ENCODE data around the gene ARID1B. TPM values are rescaled to one million over a fixed set of nuclear protein-coding genes. Genes with fewer than 3 reads are reported as not detected.
A peak's percentile ranks its signal among the peaks of the same experiment; 100 is the strongest.

ARID1B gene
- total RNA-seq, 1 experiment from 2014 or later: 63.9 TPM

- CTCF ChIA-PET: no interaction called here
- peaks cover 16% of the 10 kb centered on the region for H3K27me3 Mint-ChIP-seq (ENCODE audit: insufficient read depth, unreplicated experiment)
- no TSS peak for BruUV-seq (replicated peaks)
- H3K27ac Mint-ChIP-seq (ENCODE audit: low read depth, unreplicated experiment): no peak overlapping the region
- POLR2A ChIA-PET: no interaction called here
- no peak for DNase-seq (ENCODE audit: unreplicated experiment)
- no peak overlapping the region for H3K4me3 Mint-ChIP-seq (ENCODE audit: unreplicated experiment)
- intact Hi-C loops (cut with micrococcal nuclease): no loop called here
- H3K9me3 Mint-ChIP-seq (ENCODE audit: unreplicated experiment): no peaks in the 10 kb centered on the region
- no peaks in the 10 kb centered on the region for H3K36me3 Mint-ChIP-seq (ENCODE audit: insufficient read depth, unreplicated experiment)
- peaks cover 5% of the 10 kb centered on the region for H3K4me1 Mint-ChIP-seq (ENCODE audit: insufficient read depth, unreplicated experiment)
- TF ChIP-seq CTCF (IDR thresholded peaks at IDR 0.05; ENCODE audit: unreplicated experiment): no peak
These were observed 462.5 kb downstream of the ARID1B start for GRCh38 chr6:157239671-157240058.

DNA sequence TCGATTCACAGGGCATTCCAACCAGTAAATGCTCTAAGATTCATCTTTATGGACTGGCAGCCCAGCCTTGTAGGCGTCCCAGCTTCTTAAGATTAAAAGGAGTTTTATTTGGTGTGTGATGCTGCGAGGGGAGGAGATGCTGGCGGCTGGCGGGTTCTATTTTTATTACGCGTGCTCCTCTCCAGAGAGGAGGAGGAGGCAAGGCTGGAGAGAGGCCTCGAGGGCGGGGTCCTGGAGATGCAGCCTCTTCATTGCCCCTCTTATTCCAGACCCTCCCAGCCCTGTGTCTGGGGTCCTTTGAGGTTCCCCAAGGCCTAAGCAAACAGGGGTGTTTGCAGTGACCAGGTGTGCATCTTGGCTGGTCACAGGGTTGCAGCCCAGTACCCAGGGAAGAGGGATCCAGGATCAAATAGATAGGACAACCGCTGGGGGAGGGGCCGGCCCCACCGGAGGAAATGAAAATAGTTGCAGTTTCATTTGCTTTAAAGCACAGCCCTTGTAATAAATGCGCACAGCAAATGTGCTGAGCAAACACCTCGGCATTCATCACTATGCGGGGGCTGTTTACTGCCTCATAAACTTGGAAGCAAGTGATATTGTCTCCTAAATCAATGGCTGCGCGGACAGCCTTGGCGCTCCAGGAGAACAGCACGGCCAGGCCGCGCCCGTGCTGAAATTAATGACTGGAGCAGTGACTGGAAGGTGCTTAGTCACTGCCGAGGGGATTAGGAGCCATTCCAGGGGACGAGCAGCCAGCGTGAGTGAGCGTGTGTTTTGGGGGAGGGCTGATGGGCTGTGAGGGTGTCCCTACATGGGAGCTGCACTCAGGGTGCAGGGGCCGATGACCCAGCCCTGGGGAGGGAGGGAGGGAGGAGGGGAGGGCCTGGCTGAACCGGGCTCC lies 463.1 kb downstream of the ARID1B start:
- TF ChIP-seq CTCF (IDR thresholded peaks at IDR 0.05; ENCODE audit: unreplicated experiment): no peak
- H3K4me3 Mint-ChIP-seq (ENCODE audit: unreplicated experiment): no peak overlapping the region
- intact Hi-C loops (cut with micrococcal nuclease): no loop called here
- no peak overlapping the region for H3K27ac Mint-ChIP-seq (ENCODE audit: low read depth, unreplicated experiment)
- peaks cover 5% of the 10 kb centered on the region for H3K4me1 Mint-ChIP-seq (ENCODE audit: insufficient read depth, unreplicated experiment)
- CTCF ChIA-PET: no interaction called here
- H3K27me3 Mint-ChIP-seq (ENCODE audit: insufficient read depth, unreplicated experiment): peaks cover 9% of the 10 kb centered on the region
- DNase-seq (ENCODE audit: unreplicated experiment): peak; percentile 8
- BruUV-seq (replicated peaks): no TSS peak
- no peaks in the 10 kb centered on the region for H3K9me3 Mint-ChIP-seq (ENCODE audit: unreplicated experiment)
- POLR2A ChIA-PET: no interaction called here
- H3K36me3 Mint-ChIP-seq (ENCODE audit: insufficient read depth, unreplicated experiment): no peaks in the 10 kb centered on the region

- TF ChIP-seq CTCF (IDR thresholded peaks at IDR 0.05; ENCODE audit: unreplicated experiment): no peak
- Mint-ChIP-seq H3K4me1 (ENCODE audit: insufficient read depth, unreplicated experiment) (peaks cover 5% of the 10 kb centered on the region), H3K27me3 (ENCODE audit: insufficient read depth, unreplicated experiment) (peaks cover 3% of the 10 kb centered on the region), H3K27ac (ENCODE audit: low read depth, unreplicated experiment) (no peak overlapping the region), H3K9me3 (ENCODE audit: unreplicated experiment) (no peaks in the 10 kb centered on the region), H3K4me3 (ENCODE audit: unreplicated experiment) (no peak overlapping the region), H3K36me3 (ENCODE audit: insufficient read depth, unreplicated experiment) (no peaks in the 10 kb centered on the region)
- ChIA-PET POLR2A (no interaction called here), CTCF (no interaction called here)
- no peak for DNase-seq (ENCODE audit: unreplicated experiment)
- BruUV-seq (replicated peaks): no TSS peak
- intact Hi-C loops (cut with micrococcal nuclease): no loop called here
These were observed 463.8 kb downstream of the ARID1B start for GRCh38 chr6:157240960-157241311.

- ChIA-PET CTCF (no interaction called here), POLR2A (no interaction called here)
- Mint-ChIP-seq H3K4me3 (ENCODE audit: unreplicated experiment) (no peak overlapping the region), H3K9me3 (ENCODE audit: unreplicated experiment) (no peaks in the 10 kb centered on the region), H3K27me3 (ENCODE audit: insufficient read depth, unreplicated experiment) (no peaks in the 10 kb centered on the region), H3K4me1 (ENCODE audit: insufficient read depth, unreplicated experiment) (peaks cover 5% of the 10 kb centered on the region), H3K27ac (ENCODE audit: low read depth, unreplicated experiment) (no peak overlapping the region), H3K36me3 (ENCODE audit: insufficient read depth, unreplicated experiment) (peaks cover 5% of the 10 kb centered on the region)
- intact Hi-C loops (cut with micrococcal nuclease): no loop called here
- no peak for TF ChIP-seq CTCF (IDR thresholded peaks at IDR 0.05; ENCODE audit: unreplicated experiment)
- DNase-seq (ENCODE audit: unreplicated experiment): no peak
- no TSS peak for BruUV-seq (replicated peaks)
These were observed 465.6 kb downstream of the ARID1B start for GRCh38 chr6:157242791-157243190.

Measured in MCF 10A (cell line).